Thoracic aorta (tissue), 2 donors: ENCODE measurements around the gene EPB41. TPM values are rescaled to one million over a fixed set of nuclear protein-coding genes. Genes with fewer than 3 reads are reported as not detected.
A peak's percentile ranks its signal among the peaks of the same experiment; 100 is the strongest.

Experiments
- ATAC-seq: fragments of 150-250 bp; one replicate; pipeline ENCODE4 v1.8.0; 2017; ENCODE audit warnings: low read depth; ENCODE audit not compliant: insufficient number of reproducible peaks, low FRiP score
- DNase-seq: peaks from one replicate; pipeline ENCODE4 v3.0.0-alpha.2; 2020; ENCODE audit warnings: low spot score
- H3K27ac ChIP-seq, 2 donors: fragments of 200-600 bp; sonication (generic); 1 replicate in 1 of 2; 2 replicates in 1 of 2; pipeline ENCODE4 v1.5.1; 2016; ENCODE audit warnings: mild to moderate bottlenecking in 2 of 2, moderate library complexity in 2 of 2
- H3K27me3 ChIP-seq: fragments of 200-600 bp; sonication (generic); replicated peaks from 2 replicates; pipeline ENCODE4 v1.6.0; 2016; ENCODE audit warnings: mild to moderate bottlenecking; ENCODE audit not compliant: insufficient read depth
- H3K36me3 ChIP-seq: fragments of 200-600 bp; sonication (generic); one replicate; pipeline ENCODE4 v1.5.1; 2016
- H3K4me1 ChIP-seq, 2 donors: fragments of 200-600 bp; sonication (generic); 1 replicate in 1 of 2; 2 replicates in 1 of 2; pipeline versions ENCODE4 v1.5.1 to v1.6.0; 2016; ENCODE audit warnings: low read depth in 2 of 2, mild to moderate bottlenecking in 1 of 2; ENCODE audit not compliant: control insufficient read depth in 1 of 2
- H3K4me3 ChIP-seq: fragments of 200-600 bp; sonication (generic); 2 replicates; pipeline ENCODE4 v1.5.1; 2016; ENCODE audit warnings: mild to moderate bottlenecking
- H3K9me3 ChIP-seq: fragments of 200-600 bp; sonication (generic); 2 replicates; pipeline ENCODE4 v1.5.1; 2016
- total RNA-seq, 2 donors: library from RNA; depleted of rRNA; stranded (reverse); fragments of >200 nt; gene quantifications; one replicate each; pipeline versions ENCODE4 v1.1.0 to v1.2.3, GENCODE V29; 2016
- TF ChIP-seq, protein P1 (sequence below): fragments of 200-600 bp; sonication (generic); IDR thresholded peaks from one replicate; pipeline ENCODE4 v1.5.1; 2019; ENCODE audit warnings: antibody characterized with exemption

EPB41 gene
- total RNA-seq, 2 donors from 2014 or later: 26.7 to 37.8 TPM

DNA sequence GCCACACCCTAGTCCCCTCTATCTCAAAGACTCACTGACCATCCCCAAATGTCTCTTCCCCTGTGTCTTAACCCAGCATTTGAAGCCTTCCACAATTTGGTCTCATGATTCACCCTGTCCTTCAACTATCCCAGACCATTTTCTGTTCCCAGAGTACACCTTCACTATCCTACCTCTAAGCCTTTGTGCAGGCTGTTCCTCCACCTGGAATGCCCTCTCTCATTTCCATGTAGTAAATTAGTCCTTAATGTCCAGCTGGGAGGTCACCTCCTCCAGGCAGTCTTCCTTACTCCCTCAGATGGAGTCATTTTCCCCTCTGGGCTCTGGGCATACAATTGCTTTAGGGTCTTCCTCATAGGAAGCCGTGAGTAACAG, 31.1 kb upstream of the EPB41 start:
- Histone ChIP-seq H3K4me3 (no peak overlapping the region), H3K27ac (no peak overlapping the region), H3K36me3 (no peaks in the 10 kb centered on the region), H3K27me3 (no peaks in the 10 kb centered on the region), H3K9me3 (no peaks in the 10 kb centered on the region), H3K4me1 (peaks cover 14 to 36% of the 10 kb centered on the region in 2 donors)
- ATAC-seq (no peak), DNase-seq (no peak)
- TF ChIP-seq, protein P1, sequence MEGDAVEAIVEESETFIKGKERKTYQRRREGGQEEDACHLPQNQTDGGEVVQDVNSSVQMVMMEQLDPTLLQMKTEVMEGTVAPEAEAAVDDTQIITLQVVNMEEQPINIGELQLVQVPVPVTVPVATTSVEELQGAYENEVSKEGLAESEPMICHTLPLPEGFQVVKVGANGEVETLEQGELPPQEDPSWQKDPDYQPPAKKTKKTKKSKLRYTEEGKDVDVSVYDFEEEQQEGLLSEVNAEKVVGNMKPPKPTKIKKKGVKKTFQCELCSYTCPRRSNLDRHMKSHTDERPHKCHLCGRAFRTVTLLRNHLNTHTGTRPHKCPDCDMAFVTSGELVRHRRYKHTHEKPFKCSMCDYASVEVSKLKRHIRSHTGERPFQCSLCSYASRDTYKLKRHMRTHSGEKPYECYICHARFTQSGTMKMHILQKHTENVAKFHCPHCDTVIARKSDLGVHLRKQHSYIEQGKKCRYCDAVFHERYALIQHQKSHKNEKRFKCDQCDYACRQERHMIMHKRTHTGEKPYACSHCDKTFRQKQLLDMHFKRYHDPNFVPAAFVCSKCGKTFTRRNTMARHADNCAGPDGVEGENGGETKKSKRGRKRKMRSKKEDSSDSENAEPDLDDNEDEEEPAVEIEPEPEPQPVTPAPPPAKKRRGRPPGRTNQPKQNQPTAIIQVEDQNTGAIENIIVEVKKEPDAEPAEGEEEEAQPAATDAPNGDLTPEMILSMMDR: no peak

DNA sequence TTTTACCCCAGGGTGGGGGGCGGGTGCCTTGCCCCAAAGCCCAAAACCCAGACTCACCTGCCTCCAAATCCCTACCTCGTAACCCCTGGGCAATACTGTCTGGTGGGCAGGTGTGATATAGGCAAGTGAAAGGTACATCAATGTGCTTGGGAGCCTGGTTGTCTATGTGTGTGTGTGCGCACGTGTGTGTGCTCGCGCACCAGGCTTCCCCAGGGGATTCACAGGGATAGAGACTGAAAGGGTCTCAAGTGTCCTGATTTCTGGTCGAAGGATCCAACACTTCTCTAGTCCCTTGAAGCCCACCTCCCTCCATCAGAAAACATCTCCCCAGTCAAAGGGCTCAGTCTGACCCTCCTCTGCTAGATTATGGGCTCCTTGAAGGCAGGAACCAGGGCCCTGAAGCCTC, 28.9 kb upstream of the EPB41 start:
- no peak overlapping the region for H3K4me3 ChIP-seq
- peak overlapping the region in 1 of 2 donors; percentile 15 for H3K27ac ChIP-seq
- peaks cover 18 to 48% of the 10 kb centered on the region in 2 donors for H3K4me1 ChIP-seq
- no peaks in the 10 kb centered on the region for H3K9me3 ChIP-seq
- H3K27me3 ChIP-seq: no peaks in the 10 kb centered on the region
- TF ChIP-seq, protein P1: no peak
- H3K36me3 ChIP-seq: no peaks in the 10 kb centered on the region
- DNase-seq: no peak
- no peak for ATAC-seq

DNA sequence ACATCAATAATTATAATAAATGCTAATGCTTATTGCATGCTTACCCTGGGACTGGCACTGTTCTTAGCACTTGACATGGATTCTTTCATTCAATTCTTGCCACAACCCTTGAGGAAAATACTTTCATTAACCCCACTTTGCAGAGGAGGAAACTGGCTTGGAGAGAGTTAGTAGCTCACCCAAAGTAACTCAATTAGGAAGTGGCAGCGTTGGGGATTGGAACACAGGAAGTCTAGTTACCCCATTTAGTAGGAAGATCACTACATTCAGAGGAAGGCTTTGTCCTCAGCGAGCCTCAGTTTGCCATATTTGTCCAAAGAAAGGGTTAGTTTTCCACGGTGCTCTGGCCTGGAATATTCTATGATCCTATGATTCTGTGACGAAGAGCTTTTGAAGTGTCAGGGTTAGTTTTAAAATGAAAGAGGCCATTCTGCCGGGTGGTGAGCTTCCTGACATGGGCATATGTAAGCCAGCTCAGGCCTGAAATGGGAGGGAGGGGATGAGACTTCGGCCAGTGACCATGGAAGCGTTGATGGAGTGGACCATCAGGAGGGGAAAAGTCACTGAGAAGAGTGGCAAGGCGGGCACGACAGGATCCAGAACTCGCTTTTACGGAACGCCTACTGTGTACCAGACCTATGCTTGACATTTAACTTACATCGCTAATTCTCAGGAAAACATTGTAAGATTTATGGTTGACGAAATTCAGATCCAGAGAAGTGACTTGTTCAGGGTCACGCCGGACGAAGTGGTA, 28.2 kb upstream of the EPB41 start:
- ATAC-seq: no peak
- peaks cover 18 to 48% of the 10 kb centered on the region in 2 donors for H3K4me1 ChIP-seq

DNA sequence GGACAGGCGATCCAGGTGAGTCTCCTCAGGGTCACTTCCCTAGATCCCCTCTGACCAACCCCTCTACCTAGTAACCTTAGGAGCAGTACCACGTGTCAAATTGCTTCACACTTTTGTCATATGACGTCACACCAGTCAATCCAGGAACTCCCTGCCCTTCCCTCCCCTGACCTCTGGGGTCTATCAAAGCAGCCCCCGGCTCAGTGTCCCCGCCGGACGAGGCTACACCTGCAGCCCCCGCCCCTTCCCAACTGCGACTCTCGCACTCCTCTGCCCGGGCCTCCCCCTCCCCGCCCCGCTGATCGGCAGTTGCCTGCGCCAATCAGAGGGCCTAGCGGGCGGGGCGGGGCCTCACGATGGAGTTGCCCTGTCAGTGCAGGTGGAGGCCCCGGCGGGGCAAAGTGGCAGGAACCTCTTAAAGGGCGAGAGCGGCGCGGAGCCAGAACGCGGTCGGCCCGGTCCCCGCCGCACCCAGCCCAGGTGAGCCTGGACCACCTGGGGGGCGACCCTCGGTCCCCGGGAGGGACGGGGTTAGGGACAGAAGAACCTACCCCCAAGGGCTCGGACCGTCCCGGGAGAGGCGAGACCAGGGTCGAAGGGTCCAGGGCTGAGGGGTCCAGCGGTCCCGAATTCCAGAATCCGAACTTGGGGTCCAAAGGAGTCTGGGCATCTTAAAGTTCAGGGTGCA, 27.5 kb upstream of the EPB41 start:
- H3K4me3 ChIP-seq: peak overlapping the region; percentile 98
- DNase-seq: peak; percentile 48
- ATAC-seq: peak; percentile 69
- H3K9me3 ChIP-seq: no peaks in the 10 kb centered on the region
- TF ChIP-seq, protein P1: no peak
- no peaks in the 10 kb centered on the region for H3K27me3 ChIP-seq
- peaks cover 18 to 48% of the 10 kb centered on the region in 2 donors for H3K4me1 ChIP-seq
- H3K36me3 ChIP-seq: no peaks in the 10 kb centered on the region
- H3K27ac ChIP-seq: peak overlapping the region; percentile 20 to 63

More for the DNA sequence above, 28.2 kb upstream of the EPB41 start:
- H3K36me3 ChIP-seq: no peaks in the 10 kb centered on the region
- DNase-seq: no peak
- no peaks in the 10 kb centered on the region for H3K27me3 ChIP-seq
- peak overlapping the region; percentile 98 for H3K4me3 ChIP-seq
- TF ChIP-seq, protein P1: no peak
- peak overlapping the region; percentile 17 to 63 for H3K27ac ChIP-seq
- no peaks in the 10 kb centered on the region for H3K9me3 ChIP-seq

DNA sequence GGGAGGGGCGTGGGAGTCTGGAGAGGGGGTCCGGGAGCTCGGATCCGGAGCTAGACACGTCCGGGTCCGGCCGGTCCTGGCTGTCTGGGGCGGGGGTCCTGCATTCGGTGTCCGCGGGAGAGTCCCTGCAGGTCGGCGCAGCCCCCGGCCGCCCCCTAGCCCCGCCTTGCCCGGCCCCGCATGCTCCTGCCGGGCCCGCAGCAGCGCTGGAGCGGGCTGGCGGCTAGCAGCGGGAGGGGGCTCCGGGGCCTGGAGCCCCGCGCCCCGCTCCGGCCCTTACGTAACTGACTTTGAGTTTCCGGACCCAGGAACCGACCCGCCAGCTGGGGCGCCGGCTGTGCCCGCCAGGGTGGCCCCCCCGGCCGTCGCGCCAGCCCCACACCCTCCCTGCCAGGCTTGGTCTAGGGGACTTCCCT, 26.9 kb upstream of the EPB41 start:
- H3K27me3 ChIP-seq: no peaks in the 10 kb centered on the region
- no peaks in the 10 kb centered on the region for H3K9me3 ChIP-seq
- ATAC-seq: no peak
- peak overlapping the region; percentile 98 for H3K4me3 ChIP-seq
- TF ChIP-seq, protein P1: no peak
- peak overlapping the region; percentile 51 to 63 for H3K27ac ChIP-seq
- no peak for DNase-seq
- H3K4me1 ChIP-seq: peaks cover 18 to 45% of the 10 kb centered on the region in 2 donors
- H3K36me3 ChIP-seq: no peaks in the 10 kb centered on the region
